ENCODE measurements around the gene FKBP5. TPM values are rescaled to one million over a fixed set of nuclear protein-coding genes. Genes with fewer than 3 reads are reported as not detected.
A peak's percentile ranks its signal among the peaks of the same experiment; 100 is the strongest.

FKBP5 gene
- total RNA-seq, 4 donors from 2014 or later: 453 to 676 (median 478) TPM

DNA sequence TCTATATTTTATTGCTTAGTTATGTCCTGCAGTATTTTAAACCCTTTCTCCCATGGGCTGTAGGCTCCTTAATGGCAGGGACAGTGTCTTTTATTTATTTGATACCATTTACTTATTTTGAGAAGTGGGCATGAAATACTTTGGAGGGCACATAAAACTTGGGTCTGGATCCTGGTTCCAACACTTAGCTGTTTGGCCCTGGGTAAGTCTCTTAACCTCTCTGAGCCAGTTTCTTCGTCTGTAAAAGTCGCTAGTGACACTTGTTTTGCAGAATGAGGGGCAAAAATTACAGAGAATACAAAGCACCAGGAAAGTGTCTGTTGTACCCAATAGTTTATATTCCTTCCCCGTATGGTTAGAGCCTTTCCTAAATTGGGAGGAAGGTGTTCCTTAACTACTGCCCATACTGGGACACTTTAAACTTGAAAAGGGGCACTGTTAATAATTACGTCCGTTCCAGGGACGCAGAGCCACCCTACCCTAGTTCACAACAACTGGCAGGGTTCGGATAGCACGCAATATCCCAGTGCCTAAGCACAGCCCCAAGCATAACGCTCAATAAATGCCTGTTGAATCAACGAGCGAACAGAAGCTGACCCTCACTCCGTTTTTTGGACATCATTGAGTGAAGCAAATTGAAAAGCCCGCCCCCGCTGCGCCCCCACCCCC, 42.2 kb upstream of the FKBP5 start:
- Histone ChIP-seq H3K9me3 (no peaks in the 10 kb centered on the region), H3K4me3 (peak overlapping the region in 1 of 2 donors; percentile 78), H3K36me3 (no peaks in the 10 kb centered on the region), H3K4me1 (peaks cover 33 to 93% (median 61%) of the 10 kb centered on the region in 3 donors), H3K27me3 (no peaks in the 10 kb centered on the region), H3K27ac (peak overlapping the region; percentile 89 to 100 (median 96))
- TF ChIP-seq POLR2A (IDR thresholded peaks at IDR 0.05) (no peak), POLR2AphosphoS5 (IDR thresholded peaks at IDR 0.05) (no peak), EP300 (IDR thresholded peaks at IDR 0.05) (no peak)
- TF ChIP-seq, protein P1, sequence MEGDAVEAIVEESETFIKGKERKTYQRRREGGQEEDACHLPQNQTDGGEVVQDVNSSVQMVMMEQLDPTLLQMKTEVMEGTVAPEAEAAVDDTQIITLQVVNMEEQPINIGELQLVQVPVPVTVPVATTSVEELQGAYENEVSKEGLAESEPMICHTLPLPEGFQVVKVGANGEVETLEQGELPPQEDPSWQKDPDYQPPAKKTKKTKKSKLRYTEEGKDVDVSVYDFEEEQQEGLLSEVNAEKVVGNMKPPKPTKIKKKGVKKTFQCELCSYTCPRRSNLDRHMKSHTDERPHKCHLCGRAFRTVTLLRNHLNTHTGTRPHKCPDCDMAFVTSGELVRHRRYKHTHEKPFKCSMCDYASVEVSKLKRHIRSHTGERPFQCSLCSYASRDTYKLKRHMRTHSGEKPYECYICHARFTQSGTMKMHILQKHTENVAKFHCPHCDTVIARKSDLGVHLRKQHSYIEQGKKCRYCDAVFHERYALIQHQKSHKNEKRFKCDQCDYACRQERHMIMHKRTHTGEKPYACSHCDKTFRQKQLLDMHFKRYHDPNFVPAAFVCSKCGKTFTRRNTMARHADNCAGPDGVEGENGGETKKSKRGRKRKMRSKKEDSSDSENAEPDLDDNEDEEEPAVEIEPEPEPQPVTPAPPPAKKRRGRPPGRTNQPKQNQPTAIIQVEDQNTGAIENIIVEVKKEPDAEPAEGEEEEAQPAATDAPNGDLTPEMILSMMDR (IDR thresholded peaks at IDR 0.05): no peak
- WGBS, 2 donors (ENCODE audit: low coverage in 1 of 2): 3 to 11% methylated on average over 4 to 11 of the region's 15 CpGs
- ATAC-seq: no peak

DNA sequence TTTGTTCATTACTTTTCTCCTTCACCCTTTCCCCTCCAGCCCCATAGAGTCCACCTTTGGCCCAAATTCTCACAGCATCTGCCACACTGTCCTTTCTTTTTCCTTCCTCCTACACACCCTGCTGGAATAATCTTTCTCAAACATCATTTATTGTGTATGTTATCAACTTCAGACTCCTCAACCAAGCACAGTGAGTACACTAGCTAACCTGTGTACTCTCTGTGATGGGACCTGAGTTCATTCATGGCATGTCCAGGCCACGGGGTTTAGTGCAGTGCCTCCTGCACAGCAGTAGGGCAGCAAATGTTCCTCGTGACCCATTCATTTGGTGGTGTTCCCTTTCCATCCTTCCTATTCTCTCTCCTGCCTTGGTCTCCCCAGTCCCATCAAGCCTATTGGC, 41.0 kb upstream of the FKBP5 start:
- H3K4me1 ChIP-seq: peaks cover 41 to 93% (median 68%) of the 10 kb centered on the region in 3 donors
- H3K27ac ChIP-seq: peak overlapping the region; percentile 89 to 100 (median 96)
- no peak overlapping the region for H3K4me3 ChIP-seq
- H3K27me3 ChIP-seq: no peaks in the 10 kb centered on the region
- H3K9me3 ChIP-seq: no peaks in the 10 kb centered on the region
- ATAC-seq: no peak
- TF ChIP-seq EP300 (IDR thresholded peaks at IDR 0.05) (no peak), POLR2AphosphoS5 (IDR thresholded peaks at IDR 0.05) (no peak), POLR2A (IDR thresholded peaks at IDR 0.05) (no peak)
- TF ChIP-seq, protein P1 (IDR thresholded peaks at IDR 0.05): no peak
- WGBS, 2 donors (ENCODE audit: low coverage in 1 of 2): 0 to 33% methylated on average over 1 of the region's 2 CpGs
- H3K36me3 ChIP-seq: no peaks in the 10 kb centered on the region

DNA sequence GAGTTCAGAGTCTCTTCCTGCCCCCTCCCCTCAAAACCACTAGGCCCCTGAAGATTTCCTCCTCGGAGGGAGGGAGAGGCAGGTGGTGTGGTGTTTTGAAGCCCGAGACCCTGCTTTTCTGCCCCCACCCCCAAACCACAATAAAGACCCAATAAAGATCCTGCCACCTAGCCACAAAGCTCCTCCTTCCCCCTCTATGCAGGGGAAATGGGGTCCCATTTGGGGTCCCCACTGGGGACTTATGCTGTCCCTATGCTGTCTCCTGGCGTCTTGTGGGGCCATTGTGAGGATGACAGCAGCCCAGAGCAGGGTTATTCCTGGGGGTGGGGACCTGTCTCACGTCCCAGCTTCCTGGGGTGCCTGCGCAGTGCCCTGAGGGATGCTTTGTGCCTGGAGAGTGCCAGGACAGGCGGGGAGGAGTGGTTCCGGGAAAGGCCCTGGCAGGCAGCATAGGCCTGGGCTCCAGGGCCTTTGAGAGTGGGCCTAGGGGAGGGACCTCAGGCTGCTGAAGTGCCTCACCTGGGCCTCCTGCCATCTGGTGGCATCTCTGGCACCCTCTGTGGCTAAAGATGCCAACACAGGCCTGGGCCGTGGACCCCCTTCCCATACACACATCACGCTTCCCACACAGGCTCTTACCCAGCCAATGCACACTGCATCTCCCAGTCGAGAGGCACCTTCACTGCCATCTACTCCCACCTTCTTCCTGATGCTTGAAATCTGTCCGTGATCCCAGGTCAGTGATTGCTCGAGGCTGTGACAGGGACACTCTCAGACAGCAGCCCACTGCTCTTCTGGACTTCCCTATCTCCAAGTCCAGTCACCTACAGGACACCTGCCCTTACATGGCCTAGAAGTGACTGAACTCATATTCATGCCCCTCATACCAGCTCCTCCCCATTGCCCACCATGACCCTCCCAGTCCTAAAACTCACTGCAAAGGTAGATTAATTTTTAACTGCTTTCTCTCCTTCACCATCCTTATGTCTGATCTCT, 40.3 kb upstream of the FKBP5 start:
- 69 to 70% methylated on average over 2 to 5 of the region's 12 CpGs for WGBS, 2 donors (ENCODE audit: low coverage in 1 of 2)
- ATAC-seq: no peak
- Histone ChIP-seq H3K4me3 (peak overlapping the region in 1 of 2 donors; percentile 63), H3K9me3 (no peaks in the 10 kb centered on the region), H3K27me3 (no peaks in the 10 kb centered on the region), H3K27ac (peak overlapping the region; percentile 89 to 100 (median 96)), H3K4me1 (peaks cover 46 to 93% (median 75%) of the 10 kb centered on the region in 3 donors), H3K36me3 (no peaks in the 10 kb centered on the region)
- TF ChIP-seq EP300 (IDR thresholded peaks at IDR 0.05) (no peak), POLR2A (IDR thresholded peaks at IDR 0.05) (peak in 1 of 2 donors; percentile 30), POLR2AphosphoS5 (IDR thresholded peaks at IDR 0.05) (peak; percentile 81)
- TF ChIP-seq, protein P1 (IDR thresholded peaks at IDR 0.05): no peak

DNA sequence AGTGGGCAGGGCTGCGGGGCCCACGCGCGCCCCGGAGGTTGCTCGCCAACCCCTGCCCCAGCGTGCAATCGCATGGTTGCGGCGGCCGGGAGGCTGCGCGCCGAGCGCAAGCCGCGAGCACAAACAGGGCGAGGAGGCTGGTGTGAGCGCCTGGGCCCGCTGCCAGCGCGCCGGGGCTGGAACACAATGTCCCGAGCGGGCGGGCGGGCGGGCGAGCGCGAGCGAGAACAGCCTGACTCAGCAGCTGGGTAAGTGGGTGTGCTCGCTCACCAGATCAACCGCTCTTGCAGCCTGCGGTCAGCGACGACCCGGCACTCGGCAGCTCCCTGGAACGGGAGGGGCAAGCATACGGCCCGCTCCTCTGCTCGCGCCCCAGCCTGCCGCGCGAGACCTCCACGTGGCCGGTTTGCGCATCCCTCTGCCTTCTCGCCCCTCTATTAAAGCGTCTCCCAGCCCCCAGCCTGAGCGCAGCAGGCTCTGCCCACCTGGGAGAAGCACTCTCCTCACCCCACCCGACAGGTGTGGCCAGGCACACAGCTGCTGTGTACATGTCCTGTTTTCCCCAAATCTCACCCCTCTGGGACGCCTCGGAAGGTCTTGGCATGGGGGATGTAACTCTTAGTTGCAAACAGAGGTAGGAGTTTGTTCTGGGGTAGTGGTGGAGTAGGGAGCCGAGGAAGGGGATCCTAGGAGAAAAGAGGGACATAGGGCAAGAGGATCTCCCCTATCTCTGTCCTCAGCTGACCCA, 39.4 kb upstream of the FKBP5 start:
- ATAC-seq: peak; percentile 70
- H3K4me1 ChIP-seq: peaks cover 48 to 93% (median 71%) of the 10 kb centered on the region in 3 donors
- no peaks in the 10 kb centered on the region for H3K9me3 ChIP-seq
- TF ChIP-seq EP300 (IDR thresholded peaks at IDR 0.05) (peak; percentile 97), POLR2A (IDR thresholded peaks at IDR 0.05) (peak; percentile 4 to 65), POLR2AphosphoS5 (IDR thresholded peaks at IDR 0.05) (peak; percentile 99)
- TF ChIP-seq, protein P1 (IDR thresholded peaks at IDR 0.05): peak in 2 of 4 experiments; percentile 23 to 50
- no CpG with 5 or more reads among the region's 57 CpGs for WGBS, 2 donors (ENCODE audit: low coverage in 1 of 2)
- H3K4me3 ChIP-seq: peak overlapping the region; percentile 29 to 63
- no peaks in the 10 kb centered on the region for H3K36me3 ChIP-seq
- no peaks in the 10 kb centered on the region for H3K27me3 ChIP-seq
- peak overlapping the region; percentile 89 to 100 (median 96) for H3K27ac ChIP-seq

Measured in gastroesophageal sphincter (tissue), 4 donors.